DND-41 (cell line): ENCODE data around the gene VPS4A.

Source experiments
- CTCF ChIP-seq: IDR thresholded peaks from 2 replicates; pipeline ENCODE4 v1.5.1; 2012; ENCODE audit warnings: borderline replicate concordance, low read length, moderate library complexity, mild to moderate bottlenecking; ENCODE audit not compliant: poor library complexity, severe bottlenecking; ENCODE audit errors: extremely low read depth
- EZH2 ChIP-seq: IDR thresholded peaks from 3 replicates; pipeline ENCODE4 v1.6.1; 2012; ENCODE audit warnings: borderline replicate concordance, low read depth, mild to moderate bottlenecking, moderate library complexity, low read length, inconsistent platforms; ENCODE audit not compliant: severe bottlenecking

- peak; percentile 1 for TF ChIP-seq CTCF
- no peak for TF ChIP-seq EZH2
These were observed 19.3 kb downstream of the VPS4A start, which contains the start of gene PDF for GRCh38 chr16:69330286-69331109.
